Measurements from ENCODE around the gene MT3.
"Not testable (repeated sequence)": the region's sequence is repeated elsewhere in the genome, so short reads cannot be mapped to it uniquely, and the experiment has no call there.

Gene MT3

DNA sequence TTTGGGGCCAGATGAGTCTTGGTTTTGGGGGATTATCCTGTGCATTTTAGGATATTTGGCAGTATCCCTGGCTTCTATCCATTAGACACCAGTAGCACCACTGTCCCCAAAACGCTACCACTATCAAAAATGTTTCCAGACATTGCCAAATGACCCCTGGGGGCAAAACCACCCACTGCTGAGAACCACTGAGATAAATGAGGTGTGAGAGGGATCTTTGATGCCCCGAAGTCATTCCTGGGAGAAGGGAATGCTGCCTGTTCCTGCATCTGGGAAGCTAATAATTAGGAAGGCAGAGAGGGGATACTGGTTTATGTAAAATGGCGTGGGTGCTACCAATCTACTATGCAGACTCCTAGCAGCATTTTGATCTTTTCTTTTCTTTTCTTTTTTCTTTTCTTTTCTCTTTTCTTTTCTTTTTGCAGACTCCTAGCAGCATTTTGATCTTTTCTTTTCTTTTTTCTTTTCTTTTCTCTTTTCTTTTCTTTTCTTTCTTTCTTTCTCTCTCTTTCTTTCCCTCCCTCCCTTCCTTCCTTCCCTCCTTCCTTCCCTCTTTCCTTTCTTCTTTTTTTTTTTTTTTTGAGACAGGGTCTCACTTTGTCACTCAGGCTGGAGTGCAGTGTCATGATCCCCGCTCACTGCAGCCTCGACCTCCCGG lies 8.8 kb upstream of the MT3 start:
- no peak for DNase-seq

DNA sequence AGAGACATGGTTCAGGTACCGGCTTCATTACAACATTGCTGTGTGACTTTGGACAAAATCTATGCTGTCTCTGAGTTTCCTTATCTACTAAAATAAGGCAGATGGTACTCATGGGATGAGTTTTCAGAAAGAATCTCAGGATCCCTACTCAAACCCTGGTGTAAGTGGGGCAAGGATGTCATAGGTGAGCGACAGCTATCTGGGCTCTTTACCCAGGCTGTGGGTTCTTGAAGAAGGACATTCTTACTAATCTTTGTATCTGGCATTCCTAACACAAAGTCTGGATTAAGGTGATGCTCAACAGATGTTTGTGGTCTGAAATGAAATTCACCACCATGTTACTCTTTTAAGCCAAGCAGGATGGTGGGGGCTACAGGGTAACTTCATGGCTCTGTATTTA lies 6.4 kb upstream of the MT3 start:
- not testable (repeated sequence) for DNase-seq

DNA sequence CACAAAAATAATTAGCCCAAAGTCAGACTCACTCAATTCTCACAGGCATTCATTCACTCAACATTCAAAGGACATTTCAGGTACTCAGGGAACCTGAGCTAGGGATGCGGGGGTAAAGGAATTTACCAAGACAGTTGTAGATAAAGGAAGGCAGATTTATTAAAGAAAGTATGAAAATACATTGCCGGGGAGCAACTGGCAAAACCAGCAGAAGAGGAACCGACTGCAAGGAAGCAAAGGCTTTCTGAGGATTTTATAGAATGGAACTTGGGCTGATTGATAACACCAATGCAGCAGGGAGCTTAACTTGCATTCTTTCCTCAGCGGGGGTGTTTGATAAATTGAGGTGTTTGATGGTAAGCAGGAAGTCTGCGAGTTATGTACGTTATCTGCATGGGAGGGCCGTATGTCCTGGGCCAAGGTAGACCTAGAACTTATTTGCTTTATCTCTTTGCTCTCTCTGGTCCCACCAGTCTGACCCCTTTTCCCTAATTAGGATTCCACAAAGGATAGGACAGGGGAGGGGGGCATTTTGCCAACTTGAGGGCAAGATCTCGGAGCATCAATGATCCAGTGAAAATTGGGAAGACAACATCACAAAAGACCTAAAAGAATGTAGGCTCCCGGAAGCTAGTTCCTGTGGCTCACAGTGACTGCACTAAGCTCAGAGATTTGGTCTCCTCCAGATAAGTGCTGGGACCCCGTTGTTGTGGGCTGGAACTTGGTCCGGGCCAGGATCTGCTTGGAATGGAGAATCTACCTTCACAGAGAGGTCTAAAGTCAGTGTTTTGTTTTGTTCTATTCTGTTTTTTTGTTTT lies 5.8 kb upstream of the MT3 start:
- no peak for DNase-seq

DNA sequence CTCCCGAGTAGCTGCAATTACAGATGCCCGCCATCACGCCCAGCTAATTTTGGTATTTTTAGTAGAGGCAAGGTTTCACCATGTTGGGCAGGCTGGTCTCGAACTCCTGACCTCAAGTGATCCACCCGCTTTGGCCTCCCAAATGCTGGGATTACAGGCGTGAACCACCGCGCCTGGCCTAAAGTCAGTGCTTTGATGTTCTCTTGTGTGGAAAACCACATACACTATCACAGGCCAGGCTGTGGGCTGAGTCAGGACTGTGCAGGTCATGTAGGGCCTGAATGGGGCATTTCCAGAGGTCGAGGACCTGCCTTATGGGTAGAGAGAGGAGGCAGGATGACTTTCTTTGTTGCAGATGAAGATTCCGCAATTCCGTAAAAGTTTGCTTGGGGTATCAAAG lies 5.1 kb upstream of the MT3 start:
- no peak for DNase-seq

DNA sequence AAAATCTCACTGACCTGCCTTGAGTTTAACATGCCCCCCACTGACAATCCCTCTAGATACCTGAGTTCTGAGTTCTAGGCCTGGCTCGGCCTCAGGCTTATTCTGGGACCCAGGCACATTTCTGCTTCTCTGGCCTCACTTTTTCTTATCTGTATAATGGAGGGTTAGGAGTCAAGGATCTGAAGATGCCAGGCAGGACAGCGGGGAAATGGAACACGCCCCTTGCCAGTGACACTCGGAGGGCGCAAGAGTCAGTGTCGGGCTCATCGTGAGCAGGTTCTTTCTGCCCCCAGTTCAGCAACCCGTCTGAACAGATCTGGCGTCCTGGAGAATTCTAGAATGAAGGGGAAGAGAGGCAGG lies 567 bp upstream of the MT3 start:
- DNase-seq, result no peak

DNA sequence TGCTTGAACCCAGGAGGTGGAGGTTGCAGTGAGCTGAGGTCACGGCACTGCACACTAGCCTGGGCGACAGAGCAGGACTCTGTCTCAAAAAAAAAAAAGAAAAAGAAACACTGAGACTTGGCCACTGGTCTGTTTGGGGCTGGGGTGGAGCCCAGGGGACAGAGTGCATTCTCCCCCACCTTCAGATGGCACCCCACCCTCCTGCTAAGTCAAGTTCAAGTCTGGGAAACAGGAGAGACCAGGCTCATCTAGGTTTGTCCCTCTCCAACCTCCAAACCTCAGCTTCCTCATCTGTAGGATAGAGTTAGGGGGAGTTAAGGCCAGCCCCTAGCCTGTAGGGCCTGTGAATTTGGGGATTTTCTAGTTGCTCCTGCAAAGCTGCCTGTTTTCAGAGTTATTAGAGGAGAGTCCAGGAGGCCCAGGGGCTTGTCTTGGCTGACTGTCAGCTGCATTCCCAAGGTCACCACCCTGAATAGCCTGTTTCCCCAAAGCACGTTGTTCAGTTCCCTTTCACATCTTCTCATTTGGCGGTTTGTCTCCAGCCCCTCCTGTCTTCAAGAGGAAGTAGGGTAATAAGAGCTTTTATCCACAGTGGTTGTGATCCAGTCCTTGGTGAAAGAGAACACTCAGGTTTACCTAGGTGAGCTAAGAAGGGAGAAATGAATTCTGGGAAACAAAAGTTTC lies 2.2 kb downstream of the MT3 start:
- no peak for DNase-seq

DNA sequence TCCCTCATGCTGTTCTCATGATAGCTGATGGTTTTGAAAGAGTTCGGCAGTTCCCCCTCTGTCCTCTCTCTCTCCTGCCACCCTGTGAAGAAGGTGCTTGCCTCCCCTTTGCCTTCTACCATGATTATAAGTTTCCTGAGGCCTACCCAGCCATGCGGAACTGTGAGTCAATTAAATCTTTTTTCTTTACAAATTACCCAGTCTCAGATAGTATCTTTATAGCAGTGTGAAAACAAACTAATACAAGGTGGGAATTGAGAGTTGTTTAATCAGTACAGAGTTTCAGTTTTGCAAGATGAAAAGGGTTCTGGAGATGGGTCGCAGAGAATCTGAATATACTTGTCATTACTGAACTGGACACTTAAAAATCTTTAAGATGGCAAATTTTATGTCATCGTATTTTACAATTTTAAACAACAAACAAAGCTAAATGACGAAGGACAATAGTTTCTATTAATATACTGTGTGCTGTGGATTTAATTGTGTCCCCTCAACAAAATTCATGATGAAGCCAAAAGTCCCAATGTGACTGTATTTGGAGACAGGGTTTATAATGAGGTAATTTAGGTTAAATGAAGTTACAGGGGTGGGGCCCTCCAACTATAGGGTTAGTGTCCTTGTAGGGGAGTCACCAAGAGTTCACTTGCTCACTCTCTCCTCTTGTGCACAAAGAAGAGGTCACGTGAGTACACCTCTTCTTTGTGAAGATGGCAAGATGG lies 4.4 kb downstream of the MT3 start:
- no peak for DNase-seq

DNA sequence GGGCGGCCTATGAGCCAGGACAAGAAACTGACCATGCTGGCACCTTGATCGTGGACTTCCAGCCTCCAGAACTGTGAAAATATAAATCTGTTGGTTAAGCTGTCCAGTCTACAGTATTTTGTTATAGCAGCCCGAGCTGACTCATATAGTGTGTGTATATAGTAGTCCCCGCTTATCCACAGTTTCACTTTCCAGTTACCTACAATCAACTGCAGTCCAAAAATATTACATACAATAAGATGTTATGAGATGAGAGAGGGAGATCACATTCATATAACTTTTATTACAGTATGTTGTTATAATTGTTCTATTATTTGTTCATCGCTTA lies 4.9 kb downstream of the MT3 start:
- no peak for DNase-seq

DNA sequence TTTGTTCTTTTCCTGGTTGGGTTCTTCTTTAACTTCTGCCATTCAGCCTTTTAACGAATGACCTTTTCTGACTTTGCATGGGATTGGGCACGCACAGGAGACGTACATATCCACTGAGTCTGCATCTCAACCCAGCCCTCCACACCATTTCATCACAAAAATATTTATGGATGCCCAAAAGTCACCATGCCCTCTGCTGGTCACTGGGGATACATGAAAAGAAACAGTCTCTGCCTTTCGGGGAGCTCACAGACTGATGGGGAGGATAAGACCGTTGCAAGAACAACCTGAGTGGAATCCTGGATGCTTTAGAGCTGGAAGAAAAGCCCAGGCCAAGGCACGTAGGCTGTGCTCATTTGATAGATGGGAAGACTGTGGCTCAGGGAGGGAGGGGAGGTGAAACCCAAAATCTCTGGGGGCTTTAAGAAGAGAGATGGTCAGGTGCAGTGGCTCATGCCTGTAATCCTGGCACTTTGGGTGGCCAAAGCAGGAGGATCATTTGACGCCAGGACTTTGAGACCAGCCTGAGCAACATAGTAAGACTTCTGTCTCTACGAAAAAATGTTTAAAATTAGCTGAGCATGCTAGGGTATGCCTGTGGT lies 11.2 kb downstream of the MT3 start:
- peak; percentile 14 for DNase-seq

DNA sequence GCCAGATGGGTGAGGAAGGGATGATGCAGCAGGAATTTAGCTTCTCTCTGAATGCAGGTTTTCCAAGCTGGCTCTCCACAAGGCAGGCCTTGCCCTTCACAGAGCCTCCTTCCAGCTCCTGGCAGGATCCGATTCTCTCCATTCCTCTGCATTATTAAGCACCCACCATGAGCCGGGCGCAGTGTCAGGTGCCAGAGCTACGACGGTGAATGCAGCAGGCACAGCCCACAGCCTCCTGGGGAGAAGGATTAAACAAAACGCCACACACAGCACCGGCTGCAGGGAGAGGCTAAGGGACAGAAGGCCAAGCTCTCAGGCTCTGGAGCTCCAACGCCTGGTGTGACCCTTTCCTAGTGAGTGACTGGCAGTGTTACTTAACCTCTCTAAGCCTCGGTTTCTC lies 12.0 kb downstream of the MT3 start:
- peak; percentile 11 for DNase-seq

DNA sequence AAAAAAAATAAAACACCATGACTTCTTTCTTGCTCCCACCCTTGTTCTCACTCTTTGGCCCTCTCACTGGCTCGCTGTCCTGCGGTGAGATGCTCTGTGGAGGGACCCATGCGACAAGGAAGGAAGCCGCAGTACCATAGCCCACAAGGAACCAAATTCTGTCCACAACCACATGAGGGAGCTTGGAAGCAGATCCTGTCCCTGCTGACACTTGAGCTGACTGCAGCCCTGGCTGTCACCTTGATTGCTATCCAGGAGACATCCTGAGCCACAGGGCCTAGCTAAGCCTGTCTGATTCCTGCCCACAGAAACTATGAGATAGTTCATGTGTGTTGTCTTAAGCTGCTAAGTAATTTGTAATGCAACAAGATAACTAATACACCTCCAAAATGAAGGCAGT lies 14.3 kb downstream of the MT3 start:
- peak; percentile 40 for DNase-seq

DNA sequence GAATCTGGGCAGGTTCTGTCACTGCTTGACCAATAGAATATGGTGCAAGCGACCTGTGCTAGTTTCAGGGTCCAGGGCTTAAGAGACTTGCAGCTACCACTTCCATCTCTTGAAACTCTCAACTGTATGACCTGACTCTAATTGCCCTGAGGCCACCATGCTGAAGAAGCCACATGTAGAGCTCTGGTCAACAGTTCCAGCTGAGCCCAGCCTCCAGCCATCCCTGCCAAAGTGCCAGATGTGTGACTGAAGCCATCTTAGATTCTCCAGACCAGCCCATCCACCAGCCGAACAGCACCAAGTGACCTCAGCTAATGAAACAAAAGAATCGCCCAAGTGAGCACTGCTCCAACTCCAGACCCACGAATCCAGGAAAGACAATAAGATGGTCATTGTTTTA lies 15.6 kb downstream of the MT3 start:
- DNase-seq, result no peak

DNA sequence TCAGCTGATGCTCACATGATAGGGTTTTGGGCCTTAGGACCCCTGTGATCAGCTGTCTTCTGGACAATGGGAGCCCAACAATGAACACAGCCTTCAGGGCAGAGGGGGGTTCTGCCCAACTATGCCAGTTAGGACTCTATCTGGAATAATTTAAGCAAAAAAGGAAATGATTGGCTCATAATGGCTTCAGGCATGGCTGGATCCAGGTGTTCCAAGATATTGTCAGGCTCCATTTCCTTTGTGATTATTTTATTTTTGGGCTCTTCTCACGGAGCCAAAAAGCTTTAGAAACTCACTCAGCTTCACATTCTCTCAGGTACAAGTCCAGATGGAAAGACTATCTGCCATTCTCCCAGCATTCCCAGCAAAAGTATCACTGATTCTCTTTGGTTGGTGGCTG lies 16.1 kb downstream of the MT3 start:
- no peak for DNase-seq

DNA sequence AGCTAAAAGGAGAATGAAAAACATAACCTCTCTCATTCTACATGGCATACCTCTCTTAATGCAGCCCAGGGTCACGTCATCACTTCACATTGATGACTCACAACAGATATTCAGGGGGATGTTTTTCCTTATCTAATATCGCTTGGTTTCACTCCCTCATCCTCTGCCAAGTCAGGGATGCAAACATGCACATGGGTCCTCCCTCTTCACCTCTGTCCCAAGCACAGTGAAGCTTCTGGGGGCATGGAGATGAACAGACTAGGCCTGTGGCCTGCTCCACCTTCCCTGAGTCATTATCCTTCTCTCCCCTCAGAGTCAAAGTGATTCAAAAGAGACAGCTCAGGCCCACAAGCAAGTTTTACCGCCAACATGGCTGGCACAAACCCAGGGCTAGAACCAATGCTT lies 16.7 kb downstream of the MT3 start:
- no peak for DNase-seq

DNA sequence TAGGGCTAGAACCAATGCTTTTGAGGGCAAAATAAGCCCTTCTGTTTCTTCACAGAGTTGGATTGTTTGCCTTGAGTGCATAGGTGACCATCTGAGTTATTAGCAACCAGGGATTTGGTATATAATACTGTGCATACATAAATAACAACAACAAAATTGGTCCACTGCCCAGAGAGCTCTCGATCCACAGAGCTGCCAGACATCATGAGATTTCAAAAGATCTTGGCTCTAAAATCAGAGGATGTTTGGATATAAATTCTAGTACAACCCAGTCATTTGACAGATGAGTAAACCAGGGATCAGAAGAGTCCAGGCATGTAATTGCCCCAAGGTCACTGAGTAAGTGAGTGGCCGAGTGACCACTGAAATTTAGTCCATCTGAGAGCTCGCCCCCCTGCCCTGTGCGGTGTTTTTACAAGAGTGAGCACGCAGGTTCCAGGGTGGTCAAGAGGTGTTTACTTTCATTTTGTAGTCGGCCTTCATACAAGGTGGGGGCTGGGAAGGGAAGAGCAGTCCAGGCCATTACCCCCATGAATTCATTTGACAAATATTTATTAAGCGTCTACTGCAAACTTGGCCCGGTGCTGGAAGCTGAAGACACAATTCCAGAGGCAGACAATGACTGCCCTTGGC lies 17.3 kb downstream of the MT3 start:
- no peak for DNase-seq

DNA sequence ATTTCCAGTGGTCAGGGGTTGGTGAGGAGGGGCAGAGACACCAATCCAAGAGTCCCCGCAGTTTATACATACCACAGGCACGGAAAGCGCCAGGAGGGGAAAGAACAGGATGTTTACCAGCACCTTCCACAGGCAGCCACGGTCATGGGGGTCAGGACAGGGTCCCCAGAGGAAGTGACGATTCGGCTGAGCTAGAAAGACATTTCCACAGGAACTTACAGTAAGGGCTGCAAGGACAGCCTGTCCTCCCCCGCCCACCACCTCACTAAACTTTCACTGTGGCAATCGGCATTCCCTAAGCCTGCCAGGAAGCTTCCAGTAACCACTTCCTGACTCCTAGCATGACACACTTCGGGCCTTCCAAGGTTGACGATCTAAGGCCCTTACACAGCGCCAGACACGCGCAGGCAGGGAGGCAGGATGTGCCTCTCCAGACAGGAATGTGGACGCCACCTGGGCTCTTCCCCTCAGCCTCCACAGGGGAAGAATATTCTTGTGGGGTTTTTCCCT lies 17.8 kb downstream of the MT3 start:
- no peak for DNase-seq

DNA sequence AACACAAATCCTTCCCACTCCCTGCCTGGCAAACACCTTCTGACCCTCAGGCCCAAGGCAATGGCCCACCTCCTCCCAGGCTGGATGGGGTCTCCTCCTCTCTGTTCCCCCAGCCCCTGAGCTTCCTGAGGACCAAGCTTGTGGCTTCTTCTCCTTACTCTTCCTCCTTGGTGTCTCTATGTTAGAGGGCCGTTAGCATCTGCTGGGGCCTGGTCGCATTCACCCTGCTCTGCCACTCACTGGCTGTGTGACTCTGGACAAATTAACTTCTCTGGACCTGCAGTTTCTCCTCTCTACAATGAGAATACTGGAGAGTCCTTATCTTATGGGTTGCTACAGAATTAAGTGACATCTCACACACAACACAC lies 18.3 kb downstream of the MT3 start:
- DNase-seq, result no peak

DNA sequence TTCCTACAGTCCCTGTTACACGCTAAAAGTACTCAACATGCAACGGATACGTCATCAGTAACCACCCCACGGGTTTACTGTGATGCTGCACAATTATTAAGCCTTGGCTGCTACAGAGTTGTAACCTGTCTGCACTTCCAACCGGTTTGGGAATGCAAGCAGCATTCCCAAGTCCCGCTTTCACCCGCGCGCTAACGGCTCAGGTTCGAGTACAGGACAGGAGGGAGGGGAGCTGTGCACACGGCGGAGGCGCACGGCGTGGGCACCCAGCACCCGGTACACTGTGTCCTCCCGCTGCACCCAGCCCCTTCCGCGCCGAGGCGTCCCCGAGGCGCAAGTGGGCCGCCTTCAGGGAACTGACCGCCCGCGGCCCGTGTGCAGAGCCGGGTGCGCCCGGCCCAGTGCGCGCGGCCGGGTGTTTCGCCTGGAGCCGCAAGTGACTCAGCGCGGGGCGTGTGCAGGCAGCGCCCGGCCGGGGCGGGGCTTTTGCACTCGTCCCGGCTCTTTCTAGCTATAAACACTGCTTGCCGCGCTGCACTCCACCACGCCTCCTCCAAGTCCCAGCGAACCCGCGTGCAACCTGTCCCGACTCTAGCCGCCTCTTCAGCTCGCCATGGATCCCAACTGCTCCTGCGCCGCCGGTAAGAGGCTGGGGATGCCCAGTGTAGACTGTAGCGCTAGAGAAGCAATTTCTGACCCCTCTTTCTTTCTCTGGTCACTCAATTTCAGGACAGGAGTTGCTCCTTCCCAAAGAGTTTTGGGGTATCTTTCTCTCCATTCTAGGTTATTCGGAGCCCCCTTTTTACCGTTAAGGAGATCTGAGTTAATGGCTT lies 18.9 kb downstream of the MT3 start, which contains the start of gene MT2A:
MT2A (plus strand) TSS at position 542 of the 833 bp plus-strand sequence; CDS start at position 614, 72 bp downstream.
- DNase-seq, result peak; percentile 89

DNA sequence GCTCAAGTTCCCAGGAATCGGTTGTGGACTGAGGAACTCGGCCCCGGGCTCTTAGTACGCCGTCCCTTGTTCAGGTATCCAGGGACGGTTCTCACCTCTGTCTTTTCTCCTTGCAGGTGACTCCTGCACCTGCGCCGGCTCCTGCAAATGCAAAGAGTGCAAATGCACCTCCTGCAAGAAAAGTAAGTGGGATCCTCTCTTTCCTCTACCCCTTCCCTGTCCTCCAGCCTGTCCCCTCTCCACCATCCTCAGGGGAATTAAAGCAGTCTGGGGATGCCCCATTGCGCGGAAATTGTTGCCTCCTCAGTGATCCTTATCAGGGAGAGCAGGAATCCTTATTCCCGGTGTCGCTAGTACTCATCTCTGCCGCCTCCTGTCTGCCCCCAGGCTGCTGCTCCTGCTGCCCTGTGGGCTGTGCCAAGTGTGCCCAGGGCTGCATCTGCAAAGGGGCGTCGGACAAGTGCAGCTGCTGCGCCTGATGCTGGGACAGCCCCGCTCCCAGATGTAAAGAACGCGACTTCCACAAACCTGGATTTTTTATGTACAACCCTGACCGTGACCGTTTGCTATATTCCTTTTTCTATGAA lies 19.6 kb downstream of the MT3 start:
- no peak for DNase-seq

DNA sequence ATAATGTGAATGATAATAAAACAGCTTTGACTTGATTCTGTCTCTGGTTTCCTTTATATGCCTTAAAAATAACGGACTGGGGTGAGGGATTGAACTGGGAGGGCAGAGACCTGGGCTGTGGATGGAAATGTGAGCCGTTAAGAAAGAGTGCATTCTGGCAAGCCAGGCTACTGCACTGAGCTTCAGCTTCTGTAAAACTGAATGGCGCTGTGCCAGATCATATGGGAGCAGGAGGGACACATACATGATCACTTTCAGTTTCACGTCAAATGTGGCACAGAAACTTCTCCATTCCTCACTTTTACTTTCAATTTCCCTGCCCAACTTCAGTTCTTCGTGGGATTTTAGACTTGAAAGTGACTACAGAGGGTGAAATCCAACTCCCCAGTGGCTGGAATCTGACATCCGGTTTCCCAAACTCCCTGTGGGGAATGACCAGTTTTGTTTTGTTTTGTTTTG lies 20.2 kb downstream of the MT3 start:
- peak; percentile 48 for DNase-seq

DNA sequence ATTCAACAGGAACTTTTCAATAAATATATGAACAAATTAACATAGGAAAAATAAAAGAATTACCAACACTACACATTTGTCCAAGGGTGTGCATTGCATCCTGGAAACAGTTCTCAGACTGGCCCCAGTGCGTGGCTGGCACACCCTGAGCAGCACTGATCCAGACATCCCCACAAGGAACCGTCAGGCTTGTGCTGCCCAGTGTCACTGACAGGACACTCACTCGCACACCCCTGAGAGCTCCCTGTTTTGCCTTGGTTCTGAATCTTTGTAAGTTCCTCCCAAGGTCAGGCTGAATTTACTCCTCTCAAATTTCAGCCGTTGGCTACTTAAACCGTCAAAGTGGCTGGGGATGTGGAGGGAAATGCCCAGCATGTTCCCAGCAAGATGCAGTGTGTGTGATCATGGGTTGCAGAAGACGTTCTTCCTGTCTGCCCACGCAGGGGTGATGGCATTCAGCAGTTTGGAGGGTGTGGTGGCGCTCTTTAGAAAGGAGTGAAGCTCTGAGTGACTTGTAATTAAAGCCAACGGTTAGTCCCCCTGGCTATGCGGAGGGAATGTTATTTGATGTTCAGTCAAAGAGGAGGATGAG lies 20.8 kb downstream of the MT3 start:
- no peak for DNase-seq

Data from NCI-H345 (cell line).